Stimulated activated CD8-positive, alpha-beta memory T cell treated with anti-CD3 and anti-CD28 coated beads, Interleukin-7, amount 100 ng/mL, for 24 hours (primary cell): ENCODE results near the gene UBE2S.
"Not testable (repeated sequence)": the region's sequence is repeated elsewhere in the genome, so short reads cannot be mapped to it uniquely, and the experiment has no call there.

Experiments
- DNase-seq: peaks from one replicate; pipeline ENCODE4 v3.0.0-alpha.2; 2020; ENCODE audit warnings: low read depth

The UBE2S gene

GRCh38 chr19:55440411-55441105 is 33.0 kb upstream of the UBE2S start:
- no peak for DNase-seq

DNA sequence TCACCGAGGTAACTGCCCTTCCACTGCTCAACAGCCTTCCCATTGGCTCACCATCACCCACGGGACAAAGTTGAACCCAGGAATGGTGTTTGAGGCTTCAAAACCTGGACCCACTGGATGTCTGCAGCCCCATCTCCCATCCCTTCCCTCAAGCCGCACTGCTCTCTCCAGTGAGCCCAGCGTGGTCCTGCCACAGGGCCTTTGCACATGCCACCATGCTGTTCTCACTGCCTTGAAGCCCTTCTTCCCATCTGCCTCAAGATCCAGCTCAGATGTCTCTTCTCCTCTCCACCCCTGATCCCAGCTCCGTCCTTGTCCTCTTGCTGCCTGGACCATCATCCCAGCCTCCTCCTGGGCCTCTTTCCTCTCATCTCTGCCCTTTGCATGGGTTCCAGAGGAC is 31.5 kb upstream of the UBE2S start:
- no peak for DNase-seq

- DNase-seq: no peak
These were observed 29.8 kb upstream of the UBE2S start for GRCh38 chr19:55437410-55437809.

DNA sequence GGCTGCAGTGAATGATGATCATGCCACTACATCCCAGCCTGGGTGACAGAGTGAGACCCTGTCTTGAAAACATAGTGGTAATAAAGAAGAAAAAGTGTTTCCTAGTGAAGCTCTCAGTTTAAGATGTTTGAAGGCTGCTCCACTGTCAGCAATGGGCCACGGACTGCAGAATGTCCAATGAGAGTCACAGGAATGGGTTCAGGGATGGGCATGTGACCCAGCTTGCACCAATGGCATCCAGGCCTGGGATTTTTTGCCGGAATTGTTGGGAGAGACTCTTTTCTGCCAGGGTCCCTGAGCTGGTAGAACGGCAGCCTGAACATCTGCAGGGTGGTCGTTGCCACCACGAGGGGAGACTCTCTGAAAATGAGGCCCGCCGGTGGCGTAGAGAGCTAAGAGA is 29.3 kb upstream of the UBE2S start:
- DNase-seq: no peak

DNA sequence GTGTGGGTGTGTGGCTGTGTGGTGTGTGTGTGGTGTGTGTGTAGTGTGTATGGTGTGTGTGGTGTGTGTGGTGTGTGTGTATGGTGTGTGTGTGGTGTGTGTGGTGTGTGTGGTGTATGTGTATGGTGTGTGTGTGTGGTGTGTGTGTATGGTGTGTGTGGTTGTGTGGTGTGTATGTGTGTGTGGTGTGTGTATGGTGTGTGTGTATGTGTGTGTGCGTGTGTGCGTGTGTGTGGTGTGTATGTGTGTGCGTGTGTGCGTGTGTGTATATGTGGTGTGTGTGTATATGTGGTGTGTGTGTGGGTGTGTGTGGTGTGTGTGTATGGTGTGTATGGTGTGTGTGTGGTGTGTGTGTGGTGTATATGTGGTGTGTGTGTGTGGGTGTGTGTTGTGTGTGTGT is 27.4 kb upstream of the UBE2S start:
- DNase-seq: no peak

DNA sequence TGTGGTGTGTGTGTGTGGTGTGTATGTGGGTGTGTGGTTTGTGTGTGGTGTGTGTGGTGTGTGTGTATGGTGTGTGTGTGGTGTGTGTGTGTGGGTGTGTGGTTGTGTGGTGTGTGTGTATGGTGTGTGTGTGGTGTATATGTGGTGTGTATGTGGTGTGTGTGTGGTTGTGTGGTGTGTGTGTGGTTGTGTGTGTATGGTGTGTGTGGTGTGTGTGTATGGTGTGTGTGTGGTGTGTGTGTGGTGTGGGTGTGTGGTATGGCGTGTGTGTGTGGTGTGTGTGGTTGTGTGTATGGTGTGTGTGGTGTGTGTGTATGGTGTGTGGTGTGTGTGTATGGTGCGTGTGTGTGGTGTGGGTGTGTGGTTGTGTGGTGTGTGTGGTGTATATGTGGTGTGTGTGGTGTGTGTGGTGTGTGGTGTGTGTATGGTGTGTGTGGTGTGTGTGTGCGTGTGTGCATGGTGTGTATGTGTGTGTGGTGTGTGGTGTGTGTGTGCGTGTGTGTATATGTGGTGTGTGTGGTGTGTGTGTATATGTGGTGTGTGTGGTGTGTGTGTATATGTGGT is 26.9 kb upstream of the UBE2S start:
- no peak for DNase-seq

DNA sequence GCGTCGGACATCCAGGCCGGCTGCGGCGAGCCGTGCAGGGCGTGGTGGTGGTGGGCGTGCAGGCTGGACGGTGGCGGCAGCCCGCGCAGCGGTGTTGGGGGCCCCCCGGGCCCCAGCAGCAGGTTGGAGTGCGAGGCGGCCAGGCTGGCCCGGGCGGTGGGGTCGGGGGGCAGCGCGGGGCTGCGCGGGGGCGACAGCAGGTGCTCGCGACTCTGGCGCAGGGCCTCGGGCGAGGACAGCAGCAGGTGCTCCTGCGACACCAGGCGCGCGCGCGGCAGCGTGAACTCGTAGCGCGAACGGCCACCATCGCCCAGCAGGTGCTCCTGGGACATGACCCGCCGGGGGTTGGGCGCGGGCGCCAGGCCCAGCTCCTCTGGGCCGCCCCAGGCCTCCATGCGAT is 25.7 kb upstream of the UBE2S start:
- no peak for DNase-seq

DNA sequence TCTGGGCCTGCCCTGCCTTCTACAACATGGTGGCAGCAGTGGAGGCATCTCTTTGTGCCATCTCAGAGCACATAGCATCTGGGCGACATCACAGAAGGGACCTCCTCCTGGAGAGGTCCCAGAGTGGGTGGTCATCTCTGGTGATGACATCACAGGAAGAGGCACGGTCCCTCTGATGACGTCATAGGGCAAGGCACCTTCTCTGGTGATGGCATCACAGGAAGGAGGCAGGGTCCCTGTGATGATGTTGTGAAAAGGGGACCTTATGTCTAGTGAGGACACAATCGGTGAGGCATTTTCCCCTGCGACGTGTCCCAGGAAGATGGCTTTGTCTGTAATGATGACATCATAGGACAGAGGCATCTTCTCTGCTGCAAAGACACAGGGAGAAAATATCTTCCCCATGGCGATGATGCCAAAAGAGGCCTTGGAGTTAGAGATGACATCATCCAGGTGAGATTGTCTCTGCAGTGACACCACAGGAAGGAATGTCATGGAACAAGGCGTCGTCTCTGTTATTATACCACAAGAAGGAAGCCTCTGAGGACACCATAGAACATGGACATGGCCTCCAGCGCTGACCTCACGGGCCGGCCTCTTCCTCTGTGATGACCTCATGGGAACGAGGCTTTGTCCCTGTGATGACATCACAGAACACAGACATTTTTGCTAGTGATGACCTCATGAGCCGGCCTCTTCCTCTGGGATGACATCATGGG is 24.8 kb upstream of the UBE2S start:
- no peak for DNase-seq

GRCh38 chr19:55431183-55431582 is 23.6 kb upstream of the UBE2S start:
- DNase-seq: no peak

DNA sequence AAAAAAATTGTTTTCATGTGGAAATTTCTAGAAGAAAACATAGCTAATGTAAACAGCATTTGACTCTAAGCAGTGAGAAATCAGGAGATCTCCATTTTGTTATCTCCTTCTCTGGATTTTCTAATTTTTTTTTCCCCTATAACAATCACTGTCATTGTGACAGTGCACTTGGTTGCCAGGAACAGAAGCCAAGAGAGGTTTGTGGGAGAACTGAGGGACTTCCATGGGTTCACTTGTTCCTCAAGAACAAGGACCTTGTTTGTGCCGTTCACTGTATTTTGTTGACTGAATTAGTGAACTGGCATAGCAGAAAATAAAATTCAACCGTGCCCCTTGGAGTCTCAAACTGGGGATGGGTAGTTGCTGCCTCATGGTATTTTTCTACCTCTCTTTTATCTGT is 18.5 kb upstream of the UBE2S start:
- no peak for DNase-seq

DNA sequence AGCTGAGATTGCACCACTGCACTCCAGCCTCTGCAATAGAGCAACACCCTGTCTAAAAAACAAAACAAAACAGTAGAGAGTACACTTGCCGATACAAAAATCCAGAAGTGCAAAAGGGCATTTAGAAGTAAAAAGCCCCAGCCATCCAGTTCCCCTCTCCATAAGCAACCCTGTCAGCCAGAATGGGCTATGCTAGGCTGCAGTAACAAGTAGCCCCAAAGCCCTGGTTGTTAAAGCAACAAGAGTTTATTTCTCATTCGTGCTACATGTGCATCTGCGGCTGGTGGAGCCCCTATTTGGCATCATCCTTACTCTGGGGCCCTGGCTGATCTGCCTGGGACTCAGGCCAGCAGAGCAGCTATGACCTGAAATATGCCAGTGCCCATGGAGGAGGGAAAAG is 16.9 kb upstream of the UBE2S start:
- DNase-seq: no peak

GRCh38 chr19:55423225-55424005 is 15.8 kb upstream of the UBE2S start:
- no peak for DNase-seq

- DNase-seq: not testable (repeated sequence)
These were observed 13.7 kb upstream of the UBE2S start for GRCh38 chr19:55421281-55421680.

DNA sequence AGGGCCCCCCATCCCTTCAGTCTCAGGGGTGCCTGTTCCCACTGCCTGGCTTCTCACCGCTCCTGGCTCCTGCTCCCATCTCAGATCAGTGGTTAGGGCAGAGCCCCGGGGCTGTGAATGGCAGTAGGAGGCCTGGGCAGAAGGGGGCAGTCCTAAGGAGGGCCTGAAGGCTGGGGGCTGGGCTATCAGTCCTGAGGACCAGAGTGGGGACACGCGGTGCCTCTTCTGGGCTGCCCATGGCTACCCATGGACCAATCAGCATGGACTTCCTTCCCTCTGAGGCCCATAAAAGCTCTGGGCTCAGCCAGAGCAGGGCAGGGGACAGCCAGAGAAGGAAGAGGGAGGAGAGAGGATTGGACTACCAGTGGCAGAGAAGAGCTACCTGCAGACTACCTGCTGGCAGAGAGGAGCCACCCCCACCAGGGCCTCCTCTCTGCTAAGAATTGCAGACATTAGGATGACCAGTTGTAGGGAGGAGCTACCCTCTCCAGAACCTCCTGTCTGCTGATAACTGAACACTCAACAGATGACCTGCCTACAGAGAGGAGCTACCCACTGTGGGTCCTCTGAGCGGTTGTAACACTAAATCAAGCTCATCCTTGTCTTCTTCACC is 12.1 kb upstream of the UBE2S start:
- no peak for DNase-seq

DNA sequence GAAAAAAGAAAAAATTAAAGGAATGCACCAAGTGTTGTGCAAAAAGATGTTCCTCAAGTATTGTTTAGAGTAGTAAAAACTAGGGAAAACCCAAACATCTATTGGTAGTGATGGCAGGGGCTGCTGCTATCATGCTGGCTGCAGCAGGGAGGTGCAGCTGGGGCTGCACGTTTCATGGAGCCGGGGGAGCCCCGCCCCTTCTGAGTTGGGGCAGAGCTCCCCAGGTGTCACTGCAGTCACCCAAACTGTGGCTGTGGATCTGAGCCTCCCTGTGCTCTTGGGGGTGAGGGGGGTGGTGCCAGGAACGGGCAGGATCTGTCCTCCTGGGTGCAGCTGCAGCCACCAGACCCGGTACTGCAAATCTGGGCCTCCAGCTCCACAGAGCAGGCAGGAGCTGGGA is 11.5 kb upstream of the UBE2S start:
- DNase-seq: no peak

DNA sequence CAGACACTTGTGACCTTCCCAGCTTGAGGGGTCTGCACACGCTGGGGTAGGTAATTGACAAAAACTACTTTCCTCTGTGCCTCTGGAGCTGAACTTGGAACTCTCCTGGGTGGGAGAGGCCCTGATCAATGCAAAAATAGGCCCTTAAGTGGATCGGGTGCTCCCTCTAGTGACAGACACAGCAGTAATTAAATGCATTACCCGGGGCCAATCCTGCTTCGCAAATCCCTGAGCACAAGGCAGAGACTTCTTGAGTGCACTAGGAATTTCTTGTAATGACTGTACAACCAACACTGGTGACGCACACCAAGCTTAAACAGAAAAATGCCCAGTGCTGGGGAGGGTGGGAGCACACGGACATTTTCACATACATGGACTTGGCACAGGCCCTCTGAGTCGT is 10.6 kb upstream of the UBE2S start:
- no peak for DNase-seq

DNA sequence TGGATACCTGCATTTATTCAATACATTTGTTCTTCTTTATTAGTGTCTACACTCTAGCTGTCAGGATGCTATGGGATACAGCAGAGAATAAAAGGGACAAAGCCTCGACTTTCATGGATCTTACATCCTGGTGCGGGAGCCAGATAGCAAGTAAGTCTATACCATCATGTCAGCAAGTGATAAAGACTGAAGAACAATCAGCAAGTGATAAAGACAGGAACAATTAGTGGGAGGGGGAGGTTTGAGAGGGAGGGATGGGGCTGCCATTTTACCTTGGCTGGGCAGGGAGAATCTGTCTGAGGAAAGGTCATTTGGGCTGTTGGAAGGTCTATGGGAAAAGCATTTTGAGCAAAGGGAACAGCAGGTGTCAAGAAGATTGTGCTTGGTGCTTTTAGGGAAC is 2.6 kb upstream of the UBE2S start:
- DNase-seq: no peak

DNA sequence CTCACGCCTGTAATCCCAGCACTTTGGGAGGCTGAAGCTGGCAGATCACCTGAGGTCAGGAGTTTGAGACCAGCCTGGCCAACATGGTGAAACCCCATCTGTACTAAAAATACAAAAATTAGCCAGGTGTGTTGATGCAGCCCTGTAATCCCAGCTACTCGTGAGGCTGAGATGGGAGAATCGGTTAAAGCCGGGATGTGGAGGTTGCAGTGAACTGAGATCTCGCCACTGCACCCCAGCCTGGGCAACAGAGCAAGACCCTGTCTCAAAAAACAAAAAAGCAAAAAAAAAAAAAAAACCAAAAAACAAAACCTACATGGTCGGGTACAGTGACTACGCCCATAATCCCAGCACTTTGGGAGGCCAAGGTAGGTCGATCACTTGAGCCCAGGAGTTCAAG is 1.6 kb upstream of the UBE2S start:
- DNase-seq: not testable (repeated sequence)

GRCh38 chr19:55408533-55408872 is 915 bp upstream of the UBE2S start:
- DNase-seq: no peak

DNA sequence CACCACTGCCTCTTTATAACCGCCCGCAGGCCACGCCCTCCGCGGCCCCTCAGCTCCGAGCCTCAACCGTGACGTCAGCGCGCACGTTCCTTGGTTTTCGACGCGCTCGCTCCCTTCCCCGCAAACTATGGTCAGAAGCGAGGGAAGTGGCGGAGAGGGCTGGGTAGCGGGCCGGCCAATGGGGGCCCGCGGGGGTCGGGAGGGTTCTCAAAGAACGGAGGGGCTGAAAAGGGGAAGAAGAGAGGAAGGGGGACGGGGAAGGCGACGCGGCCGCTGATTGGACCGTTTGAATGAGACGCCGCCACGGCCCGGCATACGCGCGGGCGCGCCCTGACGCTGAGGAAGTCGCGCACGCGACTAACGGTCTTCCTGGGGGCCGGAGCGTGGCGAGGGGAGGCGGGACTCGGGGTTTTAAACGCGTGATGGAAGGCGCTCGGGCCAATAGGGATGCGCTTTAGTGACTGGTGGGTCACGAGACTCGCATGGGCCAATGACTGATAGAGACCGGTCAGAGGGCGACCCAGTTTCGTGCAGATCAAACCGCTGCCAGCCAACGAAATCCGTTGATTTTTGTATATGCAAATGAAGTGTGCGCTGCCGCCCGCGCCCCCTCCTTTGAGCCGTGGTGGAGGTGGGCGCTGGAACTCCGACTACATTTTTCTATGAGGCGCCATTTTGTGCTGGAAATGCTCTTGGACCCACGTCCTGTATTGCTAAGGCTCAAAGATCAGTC is 378 bp upstream of the UBE2S start:
- peak; percentile 93 for DNase-seq

- no peak for DNase-seq
These were observed 600 bp downstream of the UBE2S start for GRCh38 chr19:55406826-55407549.
